ENCODE results near the gene STMND1. TPM values are rescaled to one million over a fixed set of nuclear protein-coding genes. Genes with fewer than 3 reads are reported as not detected.

STMND1 gene
- total and polyA plus RNA-seq, 2 of the 8 experiments (the other 6 are each of a cell fraction or from before 2014, with no cell fraction given): not detected

DNA sequence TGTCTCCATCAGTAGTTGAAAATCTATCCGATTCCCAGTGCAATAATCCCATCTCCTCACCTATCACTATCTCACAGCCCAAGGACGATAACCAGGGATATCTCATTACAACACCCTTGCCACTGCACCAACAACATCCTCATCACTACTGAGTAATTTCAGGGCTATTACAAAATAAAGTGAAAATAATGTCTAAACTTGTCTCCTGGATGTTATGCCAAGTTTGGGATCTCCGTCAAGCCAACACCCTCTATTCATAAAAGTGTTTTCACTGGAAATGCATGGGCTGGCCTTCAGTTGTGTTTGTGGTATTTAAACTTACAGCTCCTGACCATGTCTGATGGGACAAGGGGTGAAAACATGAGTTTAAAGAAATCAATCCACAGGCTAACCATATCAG, 42.0 kb upstream of the STMND1 start (continued):
- no peak for TF ChIP-seq SIX5 (IDR thresholded peaks at IDR 0.05; ENCODE audit: low read depth, low read length)
- TF ChIP-seq CEBPB (IDR thresholded peaks at IDR 0.05; ENCODE audit: low read depth, low read length): no peak
- no peak for TF ChIP-seq ASH2L (IDR thresholded peaks at IDR 0.05; ENCODE audit: low read length)
- no peak for TF ChIP-seq NRF1 (IDR thresholded peaks at IDR 0.05; ENCODE audit: low read depth, low read length)
- TF ChIP-seq MAFK (IDR thresholded peaks at IDR 0.05; ENCODE audit: low read depth, low read length): no peak
- TF ChIP-seq, protein P1, sequence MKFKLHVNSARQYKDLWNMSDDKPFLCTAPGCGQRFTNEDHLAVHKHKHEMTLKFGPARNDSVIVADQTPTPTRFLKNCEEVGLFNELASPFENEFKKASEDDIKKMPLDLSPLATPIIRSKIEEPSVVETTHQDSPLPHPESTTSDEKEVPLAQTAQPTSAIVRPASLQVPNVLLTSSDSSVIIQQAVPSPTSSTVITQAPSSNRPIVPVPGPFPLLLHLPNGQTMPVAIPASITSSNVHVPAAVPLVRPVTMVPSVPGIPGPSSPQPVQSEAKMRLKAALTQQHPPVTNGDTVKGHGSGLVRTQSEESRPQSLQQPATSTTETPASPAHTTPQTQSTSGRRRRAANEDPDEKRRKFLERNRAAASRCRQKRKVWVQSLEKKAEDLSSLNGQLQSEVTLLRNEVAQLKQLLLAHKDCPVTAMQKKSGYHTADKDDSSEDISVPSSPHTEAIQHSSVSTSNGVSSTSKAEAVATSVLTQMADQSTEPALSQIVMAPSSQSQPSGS (IDR thresholded peaks at IDR 0.05; ENCODE audit: low read length): no peak
- TF ChIP-seq RXRA (IDR thresholded peaks at IDR 0.05; ENCODE audit: insufficient read depth, low read depth, low read length): no peak
- TF ChIP-seq HDAC2 (IDR thresholded peaks at IDR 0.05; ENCODE audit: borderline replicate concordance in 1 of 2, low read depth in 2 of 2, low read length in 2 of 2): no peak

Measured in H1 (cell line).